ENCODE measurements around the gene C1QTNF5.

GRCh38 chr11:119322921-119323531, 17.7 kb downstream of the C1QTNF5 start:
- no peak for TF ChIP-seq CTCF (IDR thresholded peaks at IDR 0.05)
- no peak for TF ChIP-seq EZH2 (IDR thresholded peaks at IDR 0.05)
- TF ChIP-seq EZH2phosphoT487 (IDR thresholded peaks at IDR 0.05) = no peak
